Calu3 (cell line): Measurements from ENCODE around the gene MAST3. TPM values are rescaled to one million over a fixed set of nuclear protein-coding genes. Genes with fewer than 3 reads are reported as not detected.

ENCODE experiments used
- BruUV-seq: library from RNA; stranded (reverse); fragments of 400-500 nt; replicated peaks from 2 replicates; lab custom pipeline; 2021; lab: Mats Ljungman, UMichigan
- CTCF ChIA-PET: fragments of 300-600 bp; sonication (Branson Sonifier 250); formaldehyde crosslinking; loops from one replicate; lab custom pipeline; 2022; ENCODE audit warnings: antibody characterized with exemption; lab: Charles Lee
- DNase-seq: peaks from one replicate; pipeline ENCODE4 v3.0.0; 2022
- H3K27ac Mint-ChIP-seq: one replicate; pipeline ENCODE4 v1.8.0; 2022; ENCODE audit warnings: mixed read lengths; ENCODE audit not compliant: unreplicated experiment
- H3K27me3 Mint-ChIP-seq: one replicate; pipeline ENCODE4 v1.8.0; 2022; ENCODE audit warnings: mixed read lengths; ENCODE audit not compliant: unreplicated experiment
- H3K36me3 Mint-ChIP-seq: one replicate; pipeline ENCODE4 v1.8.0; 2022; ENCODE audit warnings: mild to moderate bottlenecking, moderate library complexity, mixed read lengths; ENCODE audit not compliant: insufficient read depth, unreplicated experiment
- H3K4me1 Mint-ChIP-seq: one replicate; pipeline ENCODE4 v1.8.0; 2022; ENCODE audit warnings: mild to moderate bottlenecking, low read depth, mixed read lengths; ENCODE audit not compliant: unreplicated experiment
- H3K4me3 Mint-ChIP-seq: one replicate; pipeline ENCODE4 v1.8.0; 2022; ENCODE audit warnings: mild to moderate bottlenecking, low read depth, moderate library complexity, mixed read lengths; ENCODE audit not compliant: unreplicated experiment
- H3K9me3 Mint-ChIP-seq: one replicate; pipeline ENCODE4 v1.8.0; 2022; ENCODE audit warnings: low read depth, mixed read lengths; ENCODE audit not compliant: unreplicated experiment
- CTCF ChIP-seq: fragments of 200-600 bp; IDR thresholded peaks from one replicate; pipeline ENCODE4 v1.8.0; 2022; ENCODE audit warnings: antibody characterized with exemption; ENCODE audit not compliant: unreplicated experiment
- intact Hi-C: fragments of 100-400 bp; cut with micrococcal nuclease; formaldehyde crosslinking; loops from one replicate; pipeline ENCODE4 v1.10.0; 2022; ENCODE audit not compliant: unreplicated experiment
- total RNA-seq: library from RNA; stranded (reverse); gene quantifications from 2 replicates; pipeline ENCODE4 v1.2.3, GENCODE V29; 2022

The MAST3 gene
- total RNA-seq, 1 experiment from 2014 or later = 5.9 TPM

GRCh38 chr19:18141031-18141430 lies 43.5 kb downstream of the MAST3 start:
- no TSS peak for BruUV-seq
- intact Hi-C loops = no loop called here
- Mint-ChIP-seq H3K27ac (no peak overlapping the region), H3K27me3 (no peaks in the 10 kb centered on the region), H3K4me3 (no peak overlapping the region), H3K4me1 (peaks cover 5% of the 10 kb centered on the region), H3K9me3 (no peaks in the 10 kb centered on the region), H3K36me3 (peaks cover 9% of the 10 kb centered on the region)
- no peak for DNase-seq
- CTCF ChIA-PET = no interaction called here
- no peak for TF ChIP-seq CTCF

DNA sequence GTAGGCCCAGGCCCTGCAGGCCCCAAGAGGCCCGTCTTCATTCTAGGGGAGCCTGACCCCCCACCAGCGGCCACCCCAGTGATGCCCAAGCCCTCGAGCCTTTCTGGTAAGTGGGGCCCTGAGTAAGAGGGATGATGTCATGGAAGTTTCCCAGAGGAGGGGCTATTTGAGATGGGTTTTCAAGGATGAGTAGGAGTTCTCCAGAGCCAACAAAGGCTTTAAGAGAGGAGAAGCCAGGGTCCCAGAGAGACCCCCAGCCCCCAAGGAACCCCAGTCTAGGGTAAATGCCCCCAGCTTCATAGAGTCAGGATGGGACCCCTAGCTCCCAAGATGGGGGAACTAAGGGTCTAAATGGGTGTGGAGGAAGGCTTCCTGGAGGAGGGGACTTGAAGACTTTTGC lies 46.3 kb downstream of the MAST3 start:
- no peak for TF ChIP-seq CTCF
- DNase-seq = no peak
- H3K27me3 Mint-ChIP-seq = no peaks in the 10 kb centered on the region
- CTCF ChIA-PET = no interaction called here
- intact Hi-C loops = no loop called here
- H3K36me3 Mint-ChIP-seq = peaks cover 9% of the 10 kb centered on the region
- H3K27ac Mint-ChIP-seq = no peak overlapping the region
- no peaks in the 10 kb centered on the region for H3K4me1 Mint-ChIP-seq
- BruUV-seq = no TSS peak
- no peak overlapping the region for H3K4me3 Mint-ChIP-seq
- no peaks in the 10 kb centered on the region for H3K9me3 Mint-ChIP-seq

DNA sequence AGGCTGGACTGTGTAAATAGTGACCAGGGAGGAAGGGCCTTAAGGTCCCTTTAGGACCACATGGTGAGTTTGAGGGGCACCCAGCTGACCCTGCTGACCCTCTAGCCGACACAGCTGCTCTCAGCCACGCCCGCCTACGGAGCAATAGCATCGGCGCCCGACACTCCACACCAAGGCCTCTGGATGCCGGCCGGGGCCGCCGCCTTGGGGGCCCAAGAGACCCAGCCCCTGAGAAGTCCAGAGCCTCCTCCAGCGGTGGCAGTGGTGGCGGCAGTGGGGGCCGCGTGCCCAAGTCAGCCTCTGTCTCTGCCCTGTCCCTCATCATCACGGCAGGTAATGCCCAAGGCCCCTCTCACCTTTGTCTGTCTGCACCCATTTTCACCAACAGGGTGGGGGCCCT lies 46.8 kb downstream of the MAST3 start:
- TF ChIP-seq CTCF = no peak
- no TSS peak for BruUV-seq
- DNase-seq = no peak
- intact Hi-C loops = no loop called here
- no peaks in the 10 kb centered on the region for H3K4me1 Mint-ChIP-seq
- H3K4me3 Mint-ChIP-seq = no peak overlapping the region
- no peaks in the 10 kb centered on the region for H3K9me3 Mint-ChIP-seq
- H3K27me3 Mint-ChIP-seq = no peaks in the 10 kb centered on the region
- peaks cover 9% of the 10 kb centered on the region for H3K36me3 Mint-ChIP-seq
- no peak overlapping the region for H3K27ac Mint-ChIP-seq
- CTCF ChIA-PET = no interaction called here

GRCh38 chr19:18144906-18145305 lies 47.3 kb downstream of the MAST3 start:
- intact Hi-C loops = no loop called here
- Mint-ChIP-seq H3K27ac (no peak overlapping the region), H3K9me3 (no peaks in the 10 kb centered on the region), H3K36me3 (peaks cover 9% of the 10 kb centered on the region), H3K27me3 (no peaks in the 10 kb centered on the region), H3K4me1 (no peaks in the 10 kb centered on the region), H3K4me3 (no peak overlapping the region)
- no peak for TF ChIP-seq CTCF
- no TSS peak for BruUV-seq
- CTCF ChIA-PET = no interaction called here
- DNase-seq = no peak
